ENCODE measurements around the gene TOMM70.

DNA sequence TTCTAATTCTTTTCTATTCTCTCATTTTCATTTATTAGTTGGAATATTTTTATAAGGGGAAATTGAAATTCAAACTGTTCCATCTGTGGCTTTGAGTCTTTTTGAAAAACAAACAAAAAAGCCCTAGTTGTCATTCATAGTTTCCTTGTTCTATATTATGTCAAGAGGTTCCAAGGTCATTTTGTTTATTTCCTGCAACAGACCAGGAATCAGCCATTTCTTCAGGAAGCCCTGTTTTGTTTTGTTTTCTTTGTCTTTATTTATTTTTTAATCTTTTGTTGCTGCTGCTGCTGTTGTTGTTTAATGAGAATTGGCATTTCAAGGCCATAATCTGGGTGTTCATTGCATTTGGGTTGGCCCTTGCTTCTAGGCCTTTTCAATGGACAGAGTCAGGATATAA is 15.3 kb upstream of the TOMM70 start:
- TF ChIP-seq, protein P1, sequence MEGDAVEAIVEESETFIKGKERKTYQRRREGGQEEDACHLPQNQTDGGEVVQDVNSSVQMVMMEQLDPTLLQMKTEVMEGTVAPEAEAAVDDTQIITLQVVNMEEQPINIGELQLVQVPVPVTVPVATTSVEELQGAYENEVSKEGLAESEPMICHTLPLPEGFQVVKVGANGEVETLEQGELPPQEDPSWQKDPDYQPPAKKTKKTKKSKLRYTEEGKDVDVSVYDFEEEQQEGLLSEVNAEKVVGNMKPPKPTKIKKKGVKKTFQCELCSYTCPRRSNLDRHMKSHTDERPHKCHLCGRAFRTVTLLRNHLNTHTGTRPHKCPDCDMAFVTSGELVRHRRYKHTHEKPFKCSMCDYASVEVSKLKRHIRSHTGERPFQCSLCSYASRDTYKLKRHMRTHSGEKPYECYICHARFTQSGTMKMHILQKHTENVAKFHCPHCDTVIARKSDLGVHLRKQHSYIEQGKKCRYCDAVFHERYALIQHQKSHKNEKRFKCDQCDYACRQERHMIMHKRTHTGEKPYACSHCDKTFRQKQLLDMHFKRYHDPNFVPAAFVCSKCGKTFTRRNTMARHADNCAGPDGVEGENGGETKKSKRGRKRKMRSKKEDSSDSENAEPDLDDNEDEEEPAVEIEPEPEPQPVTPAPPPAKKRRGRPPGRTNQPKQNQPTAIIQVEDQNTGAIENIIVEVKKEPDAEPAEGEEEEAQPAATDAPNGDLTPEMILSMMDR (conservative IDR thresholded peaks at IDR 0.05; ENCODE audit: low read length): no peak
- no peak for TF ChIP-seq EZH2phosphoT487 (IDR thresholded peaks at IDR 0.05; ENCODE audit: borderline replicate concordance, low read depth, low read length)

All from OCI-LY7 (cell line).